A549 (cell line): ENCODE data around the gene ZNF497. TPM values are rescaled to one million over a fixed set of nuclear protein-coding genes. Genes with fewer than 3 reads are reported as not detected.

Source experiments
- ATAC-seq, 2 experiments: fragments of 200-7000 bp in 1 of 2; fragments of >200 bp in 1 of 2; cut with Nextera tagmentation in 1 of 2; cut with Tn5 transposase in 1 of 2; 3 replicates each; pipeline versions ENCODE4 v1.8.0 to v1.9.1; 2018 to 2020; ENCODE audit warnings: mild to moderate bottlenecking in 1 of 2, moderate library complexity in 1 of 2
- CTCF ChIA-PET: fragments of 300-600 bp; sonication (Branson Sonifier 250); formaldehyde crosslinking; extraction: SDS; loops from one replicate; lab custom pipeline; 2021; ENCODE audit warnings: antibody characterized with exemption, inconsistent platforms; lab: Yijun Ruan, JAX
- POLR2A ChIA-PET: fragments of 350-600 bp; formaldehyde crosslinking; extraction: SDS; loops from one replicate; lab custom pipeline; 2021; ENCODE audit warnings: antibody characterized with exemption, inconsistent platforms; lab: Yijun Ruan, JAX
- DNase-seq, 2 experiments: peaks; one replicate each; pipeline versions ENCODE4 v3.0.0 to v3.0.0-alpha.2; 2011 to 2016; ENCODE audit warnings: low read depth in 1 of 2, low spot score in 1 of 2
- FAIRE-seq: peaks from 2 replicates; lab custom pipeline; 2011; peaks lifted over from hg19 to GRCh38; lab: Jason Lieb, UNC
- H3K27ac ChIP-seq, 2 experiments: fragments of >200 bp; sonication (Bioruptor Twin); formaldehyde crosslinking; 3 replicates each; pipeline ENCODE4 v1.5.1; 2016 to 2017
- H3K4me1 ChIP-seq: fragments of >200 bp; sonication (Bioruptor Twin); formaldehyde crosslinking; 3 replicates; pipeline ENCODE4 v1.6.1; 2016
- H3K4me2 ChIP-seq: fragments of >200 bp; sonication (Bioruptor Twin); formaldehyde crosslinking; 3 replicates; pipeline ENCODE4 v1.6.1; 2016
- H3K4me3 ChIP-seq: fragments of >200 bp; sonication (Bioruptor Twin); formaldehyde crosslinking; 3 replicates; pipeline ENCODE4 v1.5.1; 2016
- H3K9me3 ChIP-seq: fragments of >200 bp; sonication (Bioruptor Twin); formaldehyde crosslinking; 3 replicates; pipeline ENCODE4 v1.6.1; 2016
- CBX2 ChIP-seq: fragments of 200-600 bp; sonication (generic); IDR thresholded peaks from 2 replicates; pipeline ENCODE4 v1.6.1; 2016; ENCODE audit warnings: low read depth, mild to moderate bottlenecking, borderline replicate concordance
- CBX8 ChIP-seq: fragments of 200-600 bp; sonication (generic); IDR thresholded peaks from 2 replicates; pipeline ENCODE4 v1.6.1; 2016
- CEBPB ChIP-seq, 2 experiments: fragments of >200 bp in 1 of 2; sonication (Bioruptor Twin) in 1 of 2; formaldehyde crosslinking in 1 of 2; IDR thresholded peaks; 2 replicates each; pipeline ENCODE4 v1.6.1; 2012 to 2016
- CHD4 ChIP-seq: fragments of 200-600 bp; sonication (generic); IDR thresholded peaks from 2 replicates; pipeline ENCODE4 v1.6.1; 2016; ENCODE audit warnings: antibody characterized with exemption, mild to moderate bottlenecking, borderline replicate concordance
- CTCF ChIP-seq: fragments of >200 bp; sonication (Bioruptor Twin); formaldehyde crosslinking; IDR thresholded peaks from 3 replicates; pipeline ENCODE4 v1.5.1; 2016
- FOSL2 ChIP-seq, 2 experiments: fragments of 450-650 bp in 1 of 2; fragments of >200 bp in 1 of 2; sonication (Bioruptor Twin) in 1 of 2; formaldehyde crosslinking; IDR thresholded peaks; 2 replicates each; pipeline versions ENCODE4 v1.5.0 to v1.6.1; 2016 to 2020; ENCODE audit warnings: mild to moderate bottlenecking in 1 of 2, moderate library complexity in 1 of 2
- HEYL ChIP-seq: fragments of 250-450 bp; sonication (Bioruptor Pico); IDR thresholded peaks from 2 replicates; pipeline ENCODE4 v1.8.0; 2021; ENCODE audit warnings: mild to moderate bottlenecking, moderate library complexity
- HMGXB4 ChIP-seq: fragments of 250-450 bp; sonication (Bioruptor Pico); IDR thresholded peaks from 2 replicates; pipeline ENCODE4 v1.5.0; 2021; ENCODE audit warnings: mild to moderate bottlenecking, moderate library complexity, borderline replicate concordance
- NPAS2 ChIP-seq: fragments of 250-450 bp; sonication (Bioruptor Pico); IDR thresholded peaks from 2 replicates; pipeline ENCODE4 v1.8.0; 2022; ENCODE audit warnings: mild to moderate bottlenecking, moderate library complexity, borderline replicate concordance
- PBX3 ChIP-seq: IDR thresholded peaks from 2 replicates; pipeline ENCODE4 v1.6.1; 2012
- POLR2A ChIP-seq: IDR thresholded peaks from 2 replicates; pipeline ENCODE4 v1.6.1; 2012; ENCODE audit warnings: mild to moderate bottlenecking, low read length
- POLR2AphosphoS2 ChIP-seq: conservative IDR thresholded peaks from 2 replicates; pipeline ENCODE4 v1.6.1; 2012; ENCODE audit warnings: low read length, improper control_type of control experiment, inconsistent platforms
- RAD21 ChIP-seq, 2 experiments: fragments of >200 bp in 1 of 2; sonication (Bioruptor Twin) in 1 of 2; formaldehyde crosslinking in 1 of 2; IDR thresholded peaks in 1 of 2; conservative IDR thresholded peaks in 1 of 2; 2 replicates in 1 of 2; 3 replicates in 1 of 2; pipeline ENCODE4 v1.6.1; 2012 to 2018; ENCODE audit warnings: inconsistent platforms in 1 of 2
- RCOR1 ChIP-seq: fragments of 150-350 bp; IDR thresholded peaks from 2 replicates; pipeline ENCODE4 v1.6.1; 2014; ENCODE audit warnings: antibody characterized with exemption, low read length, low read depth
- REST ChIP-seq: fragments of 200-600 bp; sonication (generic); IDR thresholded peaks from 2 replicates; pipeline ENCODE4 v1.6.1; 2016; ENCODE audit warnings: antibody characterized with exemption, mild to moderate bottlenecking, moderate library complexity
- RFX5 ChIP-seq: fragments of 450-650 bp; IDR thresholded peaks from 2 replicates; pipeline ENCODE4 v1.7.1; 2014; ENCODE audit warnings: antibody characterized with exemption, mild to moderate bottlenecking, moderate library complexity
- SMC3 ChIP-seq: fragments of >200 bp; sonication (Bioruptor Twin); formaldehyde crosslinking; IDR thresholded peaks from 3 replicates; pipeline ENCODE4 v1.6.1; 2018; ENCODE audit warnings: inconsistent platforms
- SREBF2 ChIP-seq: fragments of 450-650 bp; IDR thresholded peaks from 2 replicates; pipeline ENCODE4 v1.6.1; 2014; ENCODE audit warnings: mild to moderate bottlenecking, moderate library complexity
- ZFP36 ChIP-seq: fragments of 450-650 bp; IDR thresholded peaks from 2 replicates; pipeline ENCODE4 v1.6.1; 2014; ENCODE audit warnings: borderline replicate concordance; ENCODE audit not compliant: partially characterized antibody
- ZNF302 ChIP-seq: fragments of 250-450 bp; sonication (Bioruptor Pico); IDR thresholded peaks from 2 replicates; pipeline ENCODE4 v1.9.0; 2021; ENCODE audit warnings: inconsistent platforms, mild to moderate bottlenecking, moderate library complexity
- WGBS: methylation state at CpG from one replicate; pipeline ENCODE4 v1.1.6; 2017; ENCODE audit errors: missing lambda C conversion rate; 5-methylcytosine and 5-hydroxymethylcytosine counted together
- polyA plus RNA-seq, 4 experiments: library from polyadenylated mRNA; depleted of rRNA in 3 of 4; stranded (reverse); fragments of >200 nt; fragmentation: RNase III in 1 of 4; extraction: RNeasy Plus Mini Kit Qiagen cat#74134 plus additional on column Dnase treatment in 1 of 4; gene quantifications; 2 replicates in 3 of 4; 3 replicates in 1 of 4; pipeline ENCODE4 v1.2.3, GENCODE V29; 2011 to 2017

Gene ZNF497
- polyA plus RNA-seq, 2 of the 4 experiments (the other 2 are of a cell fraction): 1.1 to 2.0 TPM

GRCh38 chr19:58350871-58351557 is 11.5 kb downstream of the ZNF497 start (continued):
- TF ChIP-seq CHD4: no peak
- TF ChIP-seq CBX8: no peak
- TF ChIP-seq HEYL: no peak

- FAIRE-seq (no peak), DNase-seq (no peak), ATAC-seq (no peak)
- H3K4me2 ChIP-seq: no peak overlapping the region
- no peak overlapping the region for H3K4me3 ChIP-seq
- H3K4me1 ChIP-seq: 0 out of 3 replicates have a peak, but pooled peaks cover 8% of the 10 kb centered on the region
- peaks cover 13% of the 10 kb centered on the region; the same call in 1 of the 3 replicates for H3K9me3 ChIP-seq
- CTCF ChIA-PET: interaction anchor here (0.6 to 1.6 kb wide), 3 partner anchors 10 to 562 kb away, joined by 4 to 5 read pairs (median 5); partner anchors contain the start of gene ZNF497
- WGBS: 90% methylated on average over 82 of the region's 84 CpGs
- no peak for TF ChIP-seq NPAS2 (CRISPR knock-in tag)
- no peak for TF ChIP-seq ZNF302 (CRISPR knock-in tag)
- no peak for TF ChIP-seq CBX2
- no peak for TF ChIP-seq HMGXB4 (CRISPR knock-in tag)
- POLR2A ChIA-PET: interaction anchor here (1.4 kb wide), 1 partner anchor 12 kb away, joined by 3 read pairs; no protein-coding TSS in a partner anchor
- no peak overlapping the region for H3K27ac ChIP-seq
These were observed 12.3 kb downstream of the ZNF497 start for GRCh38 chr19:58350001-58350861.

GRCh38 chr19:58349590-58349989 is 13.0 kb downstream of the ZNF497 start:
- DNase-seq (no peak), ATAC-seq (no peak)
- no peak overlapping the region for H3K27ac ChIP-seq
- TF ChIP-seq CTCF (no peak), SREBF2 (no peak), POLR2A (no peak), RFX5 (no peak), POLR2AphosphoS2 (no peak), ZNF302 (CRISPR knock-in tag) (no peak), PBX3 (no peak), RCOR1 (no peak), REST (no peak), ZFP36 (no peak), SMC3 (no peak), FOSL2 (IDR thresholded peaks at IDR 0.05) (no peak), FOSL2 (CRISPR knock-in tag; IDR thresholded peaks at IDR 0.05) (no peak), CBX2 (no peak), RAD21 (conservative IDR thresholded peaks at IDR 0.05 in 1 of 2, IDR thresholded peaks at IDR 0.05 in 1 of 2) (no peak), CEBPB (IDR thresholded peaks at IDR 0.05) (no peak), HEYL (no peak)
- TF ChIP-seq, all 56 proteins: peak for 0
- ChIA-PET CTCF (interaction anchor here (1.4 to 1.6 kb wide), 2 partner anchors 11 to 13 kb away, joined by 5 read pairs; partner anchors contain the start of gene ZNF497), POLR2A (interaction anchor here (1.4 kb wide), 1 partner anchor 12 kb away, joined by 3 read pairs; no protein-coding TSS in a partner anchor)
- no peak overlapping the region for H3K4me3 ChIP-seq
- H3K4me2 ChIP-seq: no peak overlapping the region
- peaks cover 13% of the 10 kb centered on the region; the same call in 1 of the 3 replicates for H3K9me3 ChIP-seq
- FAIRE-seq: no peak
- H3K4me1 ChIP-seq: 0 out of 3 replicates have a peak, but pooled peaks cover 8% of the 10 kb centered on the region
- WGBS: 86% methylated on average over 8 of the region's 8 CpGs
